Measurements from ENCODE around the gene C10orf53.

GRCh38 chr10:49661140-49661856, 18.2 kb upstream of the C10orf53 start:
- TF ChIP-seq ZNF747 (tag by site-specific recombination; IDR thresholded peaks at IDR 0.05), result no peak
- TF ChIP-seq PATZ1 (tag by site-specific recombination; IDR thresholded peaks at IDR 0.05), result no peak
- no peak for TF ChIP-seq ZNF596 (tag by site-specific recombination; IDR thresholded peaks at IDR 0.05)
- TF ChIP-seq CTCF (tag by site-specific recombination; IDR thresholded peaks at IDR 0.05), result no peak
- no peak for TF ChIP-seq ZNF26 (tag by site-specific recombination; IDR thresholded peaks at IDR 0.05)
- no peak for TF ChIP-seq ZNF274 (IDR thresholded peaks at IDR 0.05; ENCODE audit: low read length)
- TF ChIP-seq ZNF274 (tag by site-specific recombination; IDR thresholded peaks at IDR 0.05; ENCODE audit: borderline replicate concordance), result no peak
